ENCODE measurements around the gene TIMM13. TPM values are rescaled to one million over a fixed set of nuclear protein-coding genes. Genes with fewer than 3 reads are reported as not detected.
"Not testable (repeated sequence)": the region's sequence is repeated elsewhere in the genome, so short reads cannot be mapped to it uniquely, and the experiment has no call there.

The TIMM13 gene
- total and polyA plus RNA-seq, 3 experiments from 2014 or later, result 71.0 to 169 (median 154) TPM

- H3K27ac ChIP-seq (ENCODE audit: low read depth, low read length); H3K9me3 ChIP-seq (ENCODE audit: low read length); DNase-seq; H3K4me3 ChIP-seq (ENCODE audit: low read length); H3K9me3 Mint-ChIP-seq; H3K36me3 ChIP-seq (ENCODE audit: insufficient read depth, low read length); H3K27ac Mint-ChIP-seq; H3K27me3 ChIP-seq (ENCODE audit: insufficient read depth, low read length, poor library complexity, severe bottlenecking); H3K4me1 ChIP-seq (ENCODE audit: insufficient read depth, low read length); H3K36me3 Mint-ChIP-seq; POLR2A ChIA-PET; H3K27me3 Mint-ChIP-seq: not testable (repeated sequence)
- H3K4me1 Mint-ChIP-seq, result peaks cover 4 to 15% (median 4%) of the 10 kb centered on the region in 3 donors
- peak overlapping the region in 1 of 7 donors; percentile 86 for H3K4me3 Mint-ChIP-seq
- CTCF ChIA-PET, result interaction anchor here (5.3 kb wide), 1 partner anchor 121 kb away, joined by 35 read pairs; no protein-coding TSS in a partner anchor
Observed at GRCh38 chr19:2395293-2395829, 32.0 kb downstream of the TIMM13 start.

DNA sequence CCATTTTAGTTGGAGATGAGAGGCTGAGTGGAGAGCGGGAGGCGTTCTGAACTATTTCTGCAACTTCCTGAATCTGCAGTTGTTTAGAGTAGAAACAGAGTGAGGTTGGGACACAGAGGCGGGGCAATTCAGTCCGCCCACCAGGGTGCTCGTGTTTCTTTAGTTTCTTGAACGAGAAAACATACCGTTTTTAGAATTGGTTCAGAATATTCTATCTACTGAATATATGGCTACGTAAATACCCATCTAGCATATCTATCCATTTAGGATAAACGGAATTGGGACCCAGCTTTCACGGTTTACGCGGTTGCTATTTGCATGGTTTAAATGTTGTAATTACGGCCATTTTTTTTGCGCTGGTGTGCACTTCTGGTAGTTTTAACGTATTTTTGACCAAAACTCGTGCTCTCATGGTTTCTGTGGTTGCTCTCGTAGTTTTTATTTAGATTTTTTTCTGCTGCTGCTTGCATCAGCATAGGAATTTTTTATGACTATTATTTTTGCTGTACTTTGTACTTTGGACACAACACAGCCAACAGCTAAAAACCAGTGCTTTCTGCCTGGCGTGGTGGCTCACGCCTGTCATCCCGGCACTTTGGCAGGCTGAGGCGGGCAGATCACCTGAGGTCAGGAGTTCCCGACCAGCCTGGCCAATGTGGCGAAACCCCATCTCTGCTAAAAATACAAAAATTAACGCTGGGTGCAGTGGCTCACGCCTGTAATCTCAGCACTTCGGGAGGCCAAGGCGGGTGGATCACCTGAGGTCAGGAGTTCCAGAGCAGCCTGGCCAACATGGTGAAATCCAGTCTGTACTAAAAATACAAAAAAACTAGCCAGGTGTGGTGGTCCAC, 32.7 kb downstream of the TIMM13 start:
- CTCF ChIA-PET, result interaction anchor here (0.8 to 5.3 kb wide), 3 partner anchors 121 to 159 kb away, joined by 3 to 35 read pairs (median 3); partner anchors contain the start of gene PLEKHJ1
- Mint-ChIP-seq H3K27ac (peak overlapping the region in 2 of 8 donors; percentile 70 to 81), H3K4me1 (peaks cover 4 to 15% (median 4%) of the 10 kb centered on the region in 3 donors), H3K27me3 (peaks cover 6 to 11% of the 10 kb centered on the region in 2 donors), H3K9me3 (no peaks in the 10 kb centered on the region), H3K36me3 (no peaks in the 10 kb centered on the region), H3K4me3 (peak overlapping the region in 6 of 7 donors; percentile 23 to 86 (median 78))
- POLR2A ChIA-PET, result interaction anchor here (0.5 kb wide), 1 partner anchor 62 kb away, joined by 3 read pairs; no protein-coding TSS in a partner anchor
- H3K4me3 ChIP-seq (ENCODE audit: low read length), result no peak overlapping the region
- no peaks in the 10 kb centered on the region for H3K4me1 ChIP-seq (ENCODE audit: insufficient read depth, low read length)
- H3K36me3 ChIP-seq (ENCODE audit: insufficient read depth, low read length), result no peaks in the 10 kb centered on the region
- no peaks in the 10 kb centered on the region for H3K9me3 ChIP-seq (ENCODE audit: low read length)
- no peak overlapping the region for H3K27ac ChIP-seq (ENCODE audit: low read depth, low read length)
- DNase-seq, result peak in 1 of 5 donors; percentile 36
- H3K27me3 ChIP-seq (ENCODE audit: insufficient read depth, low read length, poor library complexity, severe bottlenecking), result no peaks in the 10 kb centered on the region

- ChIA-PET POLR2A (interaction anchor here (0.5 to 1.2 kb wide), 2 partner anchors 62 to 118 kb away, joined by 3 to 4 read pairs; no protein-coding TSS in a partner anchor), CTCF (interaction anchor here (0.8 to 5.3 kb wide), 4 partner anchors 120 to 217 kb away, joined by 3 to 35 read pairs (median 3); partner anchors contain the start of gene PLEKHJ1)
- Histone ChIP-seq H3K4me3 (ENCODE audit: low read length) (no peak overlapping the region), H3K9me3 (ENCODE audit: low read length) (no peaks in the 10 kb centered on the region), H3K4me1 (ENCODE audit: insufficient read depth, low read length) (no peaks in the 10 kb centered on the region), H3K27me3 (ENCODE audit: insufficient read depth, low read length, poor library complexity, severe bottlenecking) (no peaks in the 10 kb centered on the region), H3K27ac (ENCODE audit: low read depth, low read length) (no peak overlapping the region), H3K36me3 (ENCODE audit: insufficient read depth, low read length) (no peaks in the 10 kb centered on the region)
- no peaks in the 10 kb centered on the region for H3K9me3 Mint-ChIP-seq
- no peaks in the 10 kb centered on the region for H3K36me3 Mint-ChIP-seq
- peaks cover 6 to 12% of the 10 kb centered on the region in 2 donors for H3K27me3 Mint-ChIP-seq
- H3K27ac Mint-ChIP-seq, result peak overlapping the region in 3 of 8 donors; percentile 38 to 81 (median 64)
- peak overlapping the region in 4 of 7 donors; percentile 34 to 86 (median 78) for H3K4me3 Mint-ChIP-seq
- peaks cover 4 to 15% (median 4%) of the 10 kb centered on the region in 3 donors for H3K4me1 Mint-ChIP-seq
- no peak for DNase-seq
Observed at GRCh38 chr19:2394054-2394441, 33.3 kb downstream of the TIMM13 start.

- Mint-ChIP-seq H3K27me3 (peaks cover 7 to 12% of the 10 kb centered on the region in 2 donors), H3K4me1 (peaks cover 4 to 15% (median 4%) of the 10 kb centered on the region in 3 donors), H3K27ac (peak overlapping the region in 2 of 8 donors; percentile 39 to 61)
- H3K36me3 ChIP-seq (ENCODE audit: insufficient read depth, low read length); H3K4me1 ChIP-seq (ENCODE audit: insufficient read depth, low read length); H3K4me3 Mint-ChIP-seq; H3K9me3 Mint-ChIP-seq; H3K36me3 Mint-ChIP-seq; H3K27ac ChIP-seq (ENCODE audit: low read depth, low read length); DNase-seq; H3K4me3 ChIP-seq (ENCODE audit: low read length); H3K9me3 ChIP-seq (ENCODE audit: low read length); H3K27me3 ChIP-seq (ENCODE audit: insufficient read depth, low read length, poor library complexity, severe bottlenecking): not testable (repeated sequence)
- POLR2A ChIA-PET, result interaction anchor here (0.6 to 1.2 kb wide), 2 partner anchors 21 to 117 kb away, joined by 3 to 4 read pairs; no protein-coding TSS in a partner anchor
- CTCF ChIA-PET, result interaction anchor here (1.2 to 5.3 kb wide), 3 partner anchors 119 to 237 kb away, joined by 3 to 35 read pairs (median 9); no protein-coding TSS in a partner anchor
Observed at GRCh38 chr19:2392899-2393298, 34.5 kb downstream of the TIMM13 start.

DNA sequence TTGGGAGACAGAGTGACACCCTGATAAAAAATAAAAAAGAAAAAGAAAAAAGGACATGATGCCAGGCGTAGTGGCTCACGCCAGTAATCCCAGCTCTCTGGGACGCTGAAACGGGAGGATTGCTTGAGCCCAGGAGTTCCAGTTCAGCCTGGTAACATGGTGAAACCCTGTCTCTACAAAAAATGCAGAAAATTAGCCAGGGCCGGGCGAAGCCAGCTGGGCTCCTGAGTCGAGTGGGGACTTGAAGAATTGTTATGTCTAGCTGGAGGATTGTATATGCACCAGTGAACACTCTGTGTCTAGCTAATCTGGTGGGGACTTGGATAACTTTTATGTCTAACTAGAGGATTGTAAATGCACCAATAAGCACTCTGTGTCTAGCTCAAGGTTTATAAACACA, 35.0 kb downstream of the TIMM13 start:
- Mint-ChIP-seq H3K27me3 (peaks cover 10 to 12% of the 10 kb centered on the region in 2 donors), H3K36me3 (no peaks in the 10 kb centered on the region), H3K27ac (peak overlapping the region in 1 of 8 donors; percentile 39), H3K4me3 (no peak overlapping the region), H3K9me3 (no peaks in the 10 kb centered on the region), H3K4me1 (peaks cover 4 to 15% (median 4%) of the 10 kb centered on the region in 3 donors)
- DNase-seq, result no peak
- no peaks in the 10 kb centered on the region for H3K4me1 ChIP-seq (ENCODE audit: insufficient read depth, low read length)
- no peak overlapping the region for H3K4me3 ChIP-seq (ENCODE audit: low read length)
- POLR2A ChIA-PET, result interaction anchor here (0.6 kb wide), 1 partner anchor 21 kb away, joined by 3 read pairs; no protein-coding TSS in a partner anchor
- no peaks in the 10 kb centered on the region for H3K9me3 ChIP-seq (ENCODE audit: low read length)
- no peaks in the 10 kb centered on the region for H3K36me3 ChIP-seq (ENCODE audit: insufficient read depth, low read length)
- no peaks in the 10 kb centered on the region for H3K27me3 ChIP-seq (ENCODE audit: insufficient read depth, low read length, poor library complexity, severe bottlenecking)
- H3K27ac ChIP-seq (ENCODE audit: low read depth, low read length), result no peak overlapping the region
- CTCF ChIA-PET, result interaction anchor here (0.8 to 5.3 kb wide), 6 partner anchors 11 to 236 kb away, joined by 3 to 35 read pairs (median 4); no protein-coding TSS in a partner anchor

GRCh38 chr19:2391118-2391725, 36.2 kb downstream of the TIMM13 start:
- POLR2A ChIA-PET, result no interaction called here
- Mint-ChIP-seq H3K36me3 (no peaks in the 10 kb centered on the region), H3K4me3 (no peak overlapping the region)

DNA sequence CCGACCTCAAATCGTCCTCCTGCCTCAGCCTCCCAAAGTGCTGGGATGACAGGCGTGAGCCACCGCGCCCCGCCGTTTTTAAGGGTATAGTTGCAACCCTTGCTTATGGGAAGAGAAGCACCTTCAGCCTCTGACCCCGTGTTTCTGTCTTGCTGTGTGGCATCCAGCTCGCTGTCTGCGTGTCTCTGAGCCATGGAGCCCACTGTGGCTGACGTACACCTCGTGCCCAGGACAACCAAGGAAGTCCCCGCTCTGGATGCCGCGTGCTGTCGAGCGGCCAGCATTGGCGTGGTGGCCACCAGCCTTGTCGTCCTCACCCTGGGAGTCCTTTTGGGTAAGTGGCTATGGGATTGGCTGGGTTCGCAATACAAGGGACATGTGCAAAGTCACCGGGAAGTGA, 37.8 kb downstream of the TIMM13 start:
- Histone ChIP-seq H3K27ac (ENCODE audit: low read depth, low read length) (no peak overlapping the region), H3K36me3 (ENCODE audit: insufficient read depth, low read length) (no peaks in the 10 kb centered on the region), H3K27me3 (ENCODE audit: insufficient read depth, low read length, poor library complexity, severe bottlenecking) (no peaks in the 10 kb centered on the region), H3K4me3 (ENCODE audit: low read length) (no peak overlapping the region), H3K9me3 (ENCODE audit: low read length) (no peaks in the 10 kb centered on the region), H3K4me1 (ENCODE audit: insufficient read depth, low read length) (no peaks in the 10 kb centered on the region)
- Mint-ChIP-seq H3K4me1 (peaks cover 4 to 12% (median 4%) of the 10 kb centered on the region in 3 donors), H3K9me3 (no peaks in the 10 kb centered on the region), H3K27me3 (peaks cover 8 to 16% of the 10 kb centered on the region in 2 donors), H3K27ac (peak overlapping the region in 1 of 8 donors; percentile 59), H3K4me3 (no peak overlapping the region), H3K36me3 (no peaks in the 10 kb centered on the region)
- ChIA-PET CTCF (interaction anchor here (1.1 to 1.2 kb wide), 2 partner anchors 9 to 116 kb away, joined by 3 read pairs; no protein-coding TSS in a partner anchor), POLR2A (interaction anchor here (0.6 kb wide), 1 partner anchor 102 kb away, joined by 3 read pairs; no protein-coding TSS in a partner anchor)
- no peak for DNase-seq

More at GRCh38 chr19:2391118-2391725, 36.2 kb downstream of the TIMM13 start:
- Histone ChIP-seq H3K36me3 (ENCODE audit: insufficient read depth, low read length) (no peaks in the 10 kb centered on the region), H3K9me3 (ENCODE audit: low read length) (no peaks in the 10 kb centered on the region), H3K4me3 (ENCODE audit: low read length) (no peak overlapping the region), H3K27ac (ENCODE audit: low read depth, low read length) (no peak overlapping the region), H3K27me3 (ENCODE audit: insufficient read depth, low read length, poor library complexity, severe bottlenecking) (no peaks in the 10 kb centered on the region), H3K4me1 (ENCODE audit: insufficient read depth, low read length) (no peaks in the 10 kb centered on the region)
- peak in 4 of 5 donors; percentile 6 to 58 (median 54) for DNase-seq
- peaks cover 10 to 12% of the 10 kb centered on the region in 2 donors for H3K27me3 Mint-ChIP-seq
- no peaks in the 10 kb centered on the region for H3K9me3 Mint-ChIP-seq
- CTCF ChIA-PET, result interaction anchor here (0.7 to 5.3 kb wide), 8 partner anchors 12 to 235 kb away, joined by 3 to 35 read pairs (median 3); no protein-coding TSS in a partner anchor
- peaks cover 4 to 15% (median 4%) of the 10 kb centered on the region in 3 donors for H3K4me1 Mint-ChIP-seq
- H3K27ac Mint-ChIP-seq, result no peak overlapping the region
